Naive thymus-derived CD8-positive, alpha-beta T cell (primary cell): ENCODE data around the gene FMNL2. TPM values are rescaled to one million over a fixed set of nuclear protein-coding genes. Genes with fewer than 3 reads are reported as not detected.

Experiments
- ATAC-seq, 2 donors: fragments of 150-1000 bp; cut with Tn5 transposase in 1 of 2; sonication (Bioruptor Pico), chemical (Tn5 transposase) in 1 of 2; 1 replicate in 1 of 2; 2 replicates in 1 of 2; pipeline ENCODE4 v1.10.0; 2021; ENCODE audit warnings: mild to moderate bottlenecking in 2 of 2, moderate library complexity in 2 of 2
- POLR2A ChIA-PET: fragments of 350-600 bp; sonication (Branson Sonifier 250); formaldehyde crosslinking; loops from one replicate; lab custom pipeline; 2021; ENCODE audit warnings: antibody characterized with exemption; lab: Charles Lee
- DNase-seq, 10 donors: peaks; one replicate each; pipeline versions ENCODE4 v3.0.0 to v3.0.0-alpha.2; 2020 to 2022
- H3K27ac Mint-ChIP-seq, 10 donors: one replicate each; pipeline ENCODE4 v1.8.0; 2020 to 2022; ENCODE audit warnings: mild to moderate bottlenecking in 10 of 10, mixed read lengths in 10 of 10, moderate library complexity in 4 of 10, inconsistent platforms in 1 of 10
- H3K27me3 Mint-ChIP-seq, 5 donors: one replicate each; pipeline ENCODE4 v1.8.0; 2021 to 2022; ENCODE audit warnings: mixed read lengths in 5 of 5
- H3K36me3 Mint-ChIP-seq, 3 donors: one replicate each; pipeline ENCODE4 v1.8.0; 2020 to 2022; ENCODE audit warnings: mixed read lengths in 3 of 3, mild to moderate bottlenecking in 2 of 3, inconsistent platforms in 1 of 3
- H3K4me1 Mint-ChIP-seq, 4 donors: one replicate each; pipeline ENCODE4 v1.8.0; 2021 to 2022; ENCODE audit warnings: mixed read lengths in 4 of 4
- H3K4me3 Mint-ChIP-seq, 10 donors: one replicate each; pipeline ENCODE4 v1.8.0; 2020 to 2022; ENCODE audit warnings: mild to moderate bottlenecking in 10 of 10, mixed read lengths in 10 of 10, moderate library complexity in 6 of 10, inconsistent platforms in 1 of 10
- H3K9me3 Mint-ChIP-seq, 9 donors: one replicate each; pipeline ENCODE4 v1.8.0; 2020 to 2022; ENCODE audit warnings: mixed read lengths in 9 of 9, mild to moderate bottlenecking in 3 of 9, inconsistent platforms in 1 of 9, moderate library complexity in 1 of 9
- polyA plus RNA-seq, 3 donors: library from polyadenylated mRNA; unstranded; fragments of 300-500 nt; fragmentation: Illumina TruSeq; gene quantifications; one replicate each; pipeline ENCODE4 v1.2.3, GENCODE V29; 2021
- total RNA-seq, 8 experiments: library from RNA in 2 of 8; stranded (reverse) in 2 of 8; gene quantifications; one replicate each; pipeline ENCODE4 v1.2.3 and lab custom pipeline; 2021 to 2026

Gene FMNL2
- total and polyA plus RNA-seq, 5 experiments from 2014 or later: 0.05 to 0.78 (median 0.14) TPM

GRCh38 chr2:152607793-152608300 lies 272.9 kb downstream of the FMNL2 start:
- H3K4me3 Mint-ChIP-seq: no peak overlapping the region
- no peak overlapping the region for H3K27ac Mint-ChIP-seq
- H3K4me1 Mint-ChIP-seq: peaks cover 2 to 18% (median 8%) of the 10 kb centered on the region in 4 donors
- no peak for DNase-seq
- H3K36me3 Mint-ChIP-seq: no peaks in the 10 kb centered on the region
- no peak for ATAC-seq
- POLR2A ChIA-PET: no interaction called here
- H3K9me3 Mint-ChIP-seq: no peaks in the 10 kb centered on the region
- H3K27me3 Mint-ChIP-seq: peaks cover 0 to 1% (median 0%) of the 10 kb centered on the region in 5 donors

- Mint-ChIP-seq H3K4me3 (no peak overlapping the region), H3K27me3 (no peaks in the 10 kb centered on the region), H3K9me3 (no peaks in the 10 kb centered on the region), H3K27ac (no peak overlapping the region), H3K36me3 (no peaks in the 10 kb centered on the region), H3K4me1 (peaks cover 0 to 28% (median 7%) of the 10 kb centered on the region in 4 donors)
- no peak for ATAC-seq
- POLR2A ChIA-PET: no interaction called here
- no peak for DNase-seq
Observed at GRCh38 chr2:152609154-152609553, 274.2 kb downstream of the FMNL2 start.

- no peak overlapping the region for H3K27ac Mint-ChIP-seq
- no peak for DNase-seq
- POLR2A ChIA-PET: no interaction called here
- no peaks in the 10 kb centered on the region for H3K27me3 Mint-ChIP-seq
- H3K36me3 Mint-ChIP-seq: no peaks in the 10 kb centered on the region
- H3K9me3 Mint-ChIP-seq: no peaks in the 10 kb centered on the region
- no peak overlapping the region for H3K4me3 Mint-ChIP-seq
- H3K4me1 Mint-ChIP-seq: peaks cover 0 to 28% (median 7%) of the 10 kb centered on the region in 4 donors
- ATAC-seq: no peak
Observed at GRCh38 chr2:152609699-152610098, 274.7 kb downstream of the FMNL2 start.

DNA sequence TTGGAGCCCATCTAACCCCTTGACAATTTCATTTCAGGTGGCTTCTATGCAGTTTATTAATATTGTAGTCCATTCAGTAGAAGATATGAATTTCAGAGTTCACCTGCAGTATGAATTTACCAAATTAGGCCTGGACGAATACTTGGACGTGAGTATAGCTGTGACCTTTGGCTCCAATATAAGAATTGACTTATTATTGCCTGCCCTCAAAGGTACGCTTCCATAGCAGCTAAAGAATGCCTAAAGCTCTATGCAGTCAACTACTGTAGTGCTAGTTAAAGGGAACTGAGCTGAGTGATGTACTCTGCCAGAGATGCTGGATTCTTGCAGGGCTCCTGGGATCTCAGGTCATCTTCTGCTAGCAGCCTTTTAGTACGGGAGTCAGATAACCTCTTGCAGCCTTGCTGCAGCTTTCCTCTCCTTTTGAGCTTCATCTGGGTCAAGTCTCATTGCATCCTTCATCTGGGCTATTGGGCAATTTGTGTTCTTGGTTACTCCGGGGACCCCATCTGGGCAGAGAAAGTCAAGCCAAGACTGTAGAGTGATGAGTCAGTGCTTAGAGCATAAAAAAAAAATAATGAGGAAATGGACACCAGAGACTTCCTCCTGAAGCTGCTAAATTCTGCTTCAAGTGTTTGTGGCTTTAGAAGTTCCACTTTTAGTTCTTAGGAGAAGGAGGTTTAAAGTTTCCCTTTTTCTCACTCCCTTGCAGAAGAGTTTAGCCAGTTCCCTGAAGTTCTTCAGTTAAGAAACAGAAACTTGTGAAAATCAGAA lies 276.7 kb downstream of the FMNL2 start:
- Mint-ChIP-seq H3K4me3 (peak overlapping the region in 1 of 10 donors; percentile 62), H3K9me3 (no peaks in the 10 kb centered on the region), H3K27ac (peak overlapping the region in 2 of 10 donors; percentile 49 to 73), H3K4me1 (peaks cover 0 to 28% (median 7%) of the 10 kb centered on the region in 4 donors), H3K27me3 (no peaks in the 10 kb centered on the region), H3K36me3 (no peaks in the 10 kb centered on the region)
- POLR2A ChIA-PET: no interaction called here
- DNase-seq (no peak), ATAC-seq (no peak)

DNA sequence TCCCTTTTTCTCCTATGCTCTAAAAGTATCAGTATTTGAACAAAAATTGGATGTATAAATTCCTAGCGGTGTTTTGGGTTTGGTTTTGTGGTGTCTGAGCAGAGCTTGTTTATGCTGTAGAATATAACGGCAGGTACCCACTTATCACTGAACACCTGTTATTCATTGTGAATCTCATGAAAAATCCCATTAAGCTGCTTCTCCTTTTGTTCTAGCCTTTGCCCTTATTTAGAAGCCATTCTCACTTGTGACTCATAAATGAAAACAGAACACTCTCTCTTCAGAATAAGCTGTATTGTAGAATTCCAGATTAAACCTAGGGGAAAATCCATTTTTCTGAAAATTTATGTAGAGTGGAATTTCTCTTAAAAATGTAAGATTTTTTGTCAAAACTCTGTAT lies 278.3 kb downstream of the FMNL2 start:
- H3K27me3 Mint-ChIP-seq: no peaks in the 10 kb centered on the region
- H3K4me3 Mint-ChIP-seq: no peak overlapping the region
- H3K4me1 Mint-ChIP-seq: peaks cover 0 to 28% (median 7%) of the 10 kb centered on the region in 4 donors
- POLR2A ChIA-PET: no interaction called here
- no peaks in the 10 kb centered on the region for H3K9me3 Mint-ChIP-seq
- ATAC-seq: no peak
- no peak for DNase-seq
- H3K27ac Mint-ChIP-seq: no peak overlapping the region
- H3K36me3 Mint-ChIP-seq: no peaks in the 10 kb centered on the region

- H3K9me3 Mint-ChIP-seq: no peaks in the 10 kb centered on the region
- no peaks in the 10 kb centered on the region for H3K36me3 Mint-ChIP-seq
- ATAC-seq: no peak
- H3K4me3 Mint-ChIP-seq: no peak overlapping the region
- no peaks in the 10 kb centered on the region for H3K27me3 Mint-ChIP-seq
- H3K27ac Mint-ChIP-seq: no peak overlapping the region
- POLR2A ChIA-PET: no interaction called here
- H3K4me1 Mint-ChIP-seq: peaks cover 0 to 28% (median 7%) of the 10 kb centered on the region in 4 donors
- DNase-seq: no peak
Observed at GRCh38 chr2:152615177-152615576, 280.2 kb downstream of the FMNL2 start.

- Mint-ChIP-seq H3K4me1 (peaks cover 0 to 14% (median under 1%) of the 10 kb centered on the region in 4 donors), H3K27ac (no peak overlapping the region), H3K4me3 (no peak overlapping the region), H3K36me3 (no peaks in the 10 kb centered on the region), H3K9me3 (no peaks in the 10 kb centered on the region), H3K27me3 (peaks cover 0 to 2% (median 0%) of the 10 kb centered on the region in 5 donors)
- POLR2A ChIA-PET: no interaction called here
- DNase-seq: no peak
- ATAC-seq: no peak
Observed at GRCh38 chr2:152617456-152618192, 282.6 kb downstream of the FMNL2 start.

- no peaks in the 10 kb centered on the region for H3K36me3 Mint-ChIP-seq
- DNase-seq (no peak), ATAC-seq (no peak)
- H3K9me3 Mint-ChIP-seq: no peaks in the 10 kb centered on the region
- no peak overlapping the region for H3K27ac Mint-ChIP-seq
- POLR2A ChIA-PET: no interaction called here
- H3K4me1 Mint-ChIP-seq: peaks cover 0 to 8% (median 0%) of the 10 kb centered on the region in 4 donors
- H3K27me3 Mint-ChIP-seq: peaks cover 0 to 2% (median 0%) of the 10 kb centered on the region in 5 donors
- no peak overlapping the region for H3K4me3 Mint-ChIP-seq
Observed at GRCh38 chr2:152618193-152618564, 283.2 kb downstream of the FMNL2 start.

- Mint-ChIP-seq H3K27ac (no peak overlapping the region), H3K36me3 (no peaks in the 10 kb centered on the region), H3K4me3 (no peak overlapping the region), H3K4me1 (no peaks in the 10 kb centered on the region), H3K27me3 (peaks cover 0 to 3% (median 0%) of the 10 kb centered on the region in 5 donors), H3K9me3 (no peaks in the 10 kb centered on the region)
- DNase-seq (no peak), ATAC-seq (no peak)
- POLR2A ChIA-PET: no interaction called here
Observed at GRCh38 chr2:152620208-152620607, 285.2 kb downstream of the FMNL2 start.

GRCh38 chr2:152620985-152621384 lies 286.0 kb downstream of the FMNL2 start:
- DNase-seq (no peak), ATAC-seq (no peak)
- POLR2A ChIA-PET: no interaction called here
- Mint-ChIP-seq H3K9me3 (no peaks in the 10 kb centered on the region), H3K27me3 (peaks cover 0 to 3% (median 0%) of the 10 kb centered on the region in 5 donors), H3K4me1 (no peaks in the 10 kb centered on the region), H3K36me3 (no peaks in the 10 kb centered on the region), H3K4me3 (no peak overlapping the region), H3K27ac (no peak overlapping the region)

DNA sequence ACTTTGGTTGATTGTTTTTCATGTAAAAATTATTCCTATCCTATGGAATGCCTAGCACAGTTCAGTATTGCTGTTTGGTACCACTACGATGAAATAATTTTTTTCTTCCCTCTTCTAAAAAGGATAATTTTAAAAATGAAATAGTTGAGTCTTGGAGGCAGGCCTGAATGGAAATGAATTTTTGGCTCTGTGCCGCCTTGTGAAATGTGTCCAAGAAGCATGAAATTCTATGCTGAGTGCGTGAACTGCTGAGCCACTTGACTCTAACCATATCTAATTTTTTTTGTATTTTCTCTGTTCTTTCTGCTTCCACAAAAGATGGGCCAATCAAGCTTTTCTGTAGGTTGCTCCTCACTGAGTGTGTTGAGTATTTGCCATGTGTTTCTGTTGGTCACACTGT lies 287.2 kb downstream of the FMNL2 start:
- H3K4me3 Mint-ChIP-seq: no peak overlapping the region
- no peaks in the 10 kb centered on the region for H3K36me3 Mint-ChIP-seq
- peaks cover 0 to 3% (median 0%) of the 10 kb centered on the region in 5 donors for H3K27me3 Mint-ChIP-seq
- POLR2A ChIA-PET: no interaction called here
- no peak overlapping the region for H3K27ac Mint-ChIP-seq
- DNase-seq (no peak), ATAC-seq (no peak)
- H3K4me1 Mint-ChIP-seq: no peaks in the 10 kb centered on the region
- no peaks in the 10 kb centered on the region for H3K9me3 Mint-ChIP-seq

- no peak overlapping the region for H3K27ac Mint-ChIP-seq
- POLR2A ChIA-PET: no interaction called here
- H3K9me3 Mint-ChIP-seq: no peaks in the 10 kb centered on the region
- no peaks in the 10 kb centered on the region for H3K4me1 Mint-ChIP-seq
- no peak overlapping the region for H3K4me3 Mint-ChIP-seq
- DNase-seq (no peak), ATAC-seq (no peak)
- peaks cover 0 to 3% (median 0%) of the 10 kb centered on the region in 5 donors for H3K27me3 Mint-ChIP-seq
- H3K36me3 Mint-ChIP-seq: no peaks in the 10 kb centered on the region
Observed at GRCh38 chr2:152623076-152623740, 288.2 kb downstream of the FMNL2 start.

- Mint-ChIP-seq H3K9me3 (no peaks in the 10 kb centered on the region), H3K27ac (no peak overlapping the region), H3K4me1 (no peaks in the 10 kb centered on the region), H3K27me3 (peaks cover 0 to 3% (median 0%) of the 10 kb centered on the region in 5 donors), H3K4me3 (no peak overlapping the region), H3K36me3 (no peaks in the 10 kb centered on the region)
- DNase-seq (no peak), ATAC-seq (no peak)
- POLR2A ChIA-PET: no interaction called here
Observed at GRCh38 chr2:152623775-152624174, 288.8 kb downstream of the FMNL2 start.
